Parathyroid adenoma (tissue), 2 donors: ENCODE data around the gene CST3.

Experiments
- H2AFZ ChIP-seq: fragments of 300-600 bp; sonication (generic); one replicate; pipeline ENCODE4 v1.7.0; 2017; ENCODE audit warnings: antibody characterized with exemption, mild to moderate bottlenecking
- H3K27ac ChIP-seq: fragments of 300-600 bp; sonication (generic); one replicate; pipeline ENCODE4 v1.7.0; 2017
- H3K27me3 ChIP-seq: fragments of 300-600 bp; sonication (generic); one replicate; pipeline ENCODE4 v1.7.0; 2017; ENCODE audit warnings: low read length; ENCODE audit not compliant: control insufficient read depth, insufficient read depth
- H3K36me3 ChIP-seq: fragments of 300-600 bp; sonication (generic); one replicate; pipeline ENCODE4 v1.7.0; 2017; ENCODE audit warnings: low read length; ENCODE audit not compliant: control insufficient read depth, insufficient read depth
- H3K4me1 ChIP-seq: fragments of 300-600 bp; sonication (generic); one replicate; pipeline ENCODE4 v1.7.0; 2017; ENCODE audit warnings: control low read depth
- H3K4me2 ChIP-seq: fragments of 300-600 bp; sonication (generic); one replicate; pipeline ENCODE4 v1.7.0; 2017; ENCODE audit warnings: low read length
- H3K4me3 ChIP-seq: fragments of 300-600 bp; sonication (generic); one replicate; pipeline ENCODE4 v1.7.0; 2017; ENCODE audit warnings: low read depth, low read length
- H3K79me2 ChIP-seq: fragments of 300-600 bp; sonication (generic); one replicate; pipeline ENCODE4 v1.7.0; 2017; ENCODE audit warnings: control low read depth
- H3K9ac ChIP-seq: fragments of 300-600 bp; sonication (generic); one replicate; pipeline ENCODE4 v1.7.0; 2017; ENCODE audit warnings: mild to moderate bottlenecking
- H3K9me3 ChIP-seq: fragments of 300-600 bp; sonication (generic); one replicate; pipeline ENCODE4 v1.7.0; 2017; ENCODE audit warnings: low read length; ENCODE audit not compliant: control insufficient read depth
- TF ChIP-seq, protein P1 (sequence below): fragments of 300-600 bp; sonication (generic); IDR thresholded peaks from one replicate; pipeline ENCODE4 v1.7.0; 2017; ENCODE audit warnings: antibody characterized with exemption, mild to moderate bottlenecking
- donor health status: primary hyperparathyroidism.

CST3 gene

GRCh38 chr20:23596579-23597250 is 41.0 kb downstream of the CST3 start:
- Histone ChIP-seq H3K9ac (no peak overlapping the region), H2AFZ (no peak overlapping the region), H3K4me1 (no peaks in the 10 kb centered on the region)

GRCh38 chr20:23595941-23596340 is 41.8 kb downstream of the CST3 start:
- Histone ChIP-seq H3K9me3 (no peaks in the 10 kb centered on the region), H3K4me2 (no peak overlapping the region), H3K36me3 (no peaks in the 10 kb centered on the region), H3K9ac (no peak overlapping the region), H3K4me1 (no peaks in the 10 kb centered on the region), H3K27me3 (no peaks in the 10 kb centered on the region), H3K79me2 (no peaks in the 10 kb centered on the region), H2AFZ (no peak overlapping the region), H3K27ac (no peak overlapping the region), H3K4me3 (no peak overlapping the region)
- TF ChIP-seq, protein P1, sequence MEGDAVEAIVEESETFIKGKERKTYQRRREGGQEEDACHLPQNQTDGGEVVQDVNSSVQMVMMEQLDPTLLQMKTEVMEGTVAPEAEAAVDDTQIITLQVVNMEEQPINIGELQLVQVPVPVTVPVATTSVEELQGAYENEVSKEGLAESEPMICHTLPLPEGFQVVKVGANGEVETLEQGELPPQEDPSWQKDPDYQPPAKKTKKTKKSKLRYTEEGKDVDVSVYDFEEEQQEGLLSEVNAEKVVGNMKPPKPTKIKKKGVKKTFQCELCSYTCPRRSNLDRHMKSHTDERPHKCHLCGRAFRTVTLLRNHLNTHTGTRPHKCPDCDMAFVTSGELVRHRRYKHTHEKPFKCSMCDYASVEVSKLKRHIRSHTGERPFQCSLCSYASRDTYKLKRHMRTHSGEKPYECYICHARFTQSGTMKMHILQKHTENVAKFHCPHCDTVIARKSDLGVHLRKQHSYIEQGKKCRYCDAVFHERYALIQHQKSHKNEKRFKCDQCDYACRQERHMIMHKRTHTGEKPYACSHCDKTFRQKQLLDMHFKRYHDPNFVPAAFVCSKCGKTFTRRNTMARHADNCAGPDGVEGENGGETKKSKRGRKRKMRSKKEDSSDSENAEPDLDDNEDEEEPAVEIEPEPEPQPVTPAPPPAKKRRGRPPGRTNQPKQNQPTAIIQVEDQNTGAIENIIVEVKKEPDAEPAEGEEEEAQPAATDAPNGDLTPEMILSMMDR: no peak

More at GRCh38 chr20:23596579-23597250, 41.0 kb downstream of the CST3 start:
- no peaks in the 10 kb centered on the region for H3K36me3 ChIP-seq
- H3K4me2 ChIP-seq: no peak overlapping the region
- no peaks in the 10 kb centered on the region for H3K9me3 ChIP-seq
- no peak overlapping the region for H3K27ac ChIP-seq
- no peak overlapping the region for H3K4me3 ChIP-seq
- H3K79me2 ChIP-seq: no peaks in the 10 kb centered on the region
- TF ChIP-seq, protein P1: no peak
- no peaks in the 10 kb centered on the region for H3K27me3 ChIP-seq

- H3K9ac ChIP-seq: no peak overlapping the region
- no peaks in the 10 kb centered on the region for H3K4me1 ChIP-seq
- no peaks in the 10 kb centered on the region for H3K9me3 ChIP-seq
- no peak overlapping the region for H3K4me2 ChIP-seq
- no peak overlapping the region for H3K4me3 ChIP-seq
- no peak overlapping the region for H2AFZ ChIP-seq
- H3K36me3 ChIP-seq: no peaks in the 10 kb centered on the region
- no peak overlapping the region for H3K27ac ChIP-seq
- no peaks in the 10 kb centered on the region for H3K79me2 ChIP-seq
- TF ChIP-seq, protein P1: no peak
- H3K27me3 ChIP-seq: no peaks in the 10 kb centered on the region
Observed at GRCh38 chr20:23588434-23589403, 49.0 kb downstream of the CST3 start.

DNA sequence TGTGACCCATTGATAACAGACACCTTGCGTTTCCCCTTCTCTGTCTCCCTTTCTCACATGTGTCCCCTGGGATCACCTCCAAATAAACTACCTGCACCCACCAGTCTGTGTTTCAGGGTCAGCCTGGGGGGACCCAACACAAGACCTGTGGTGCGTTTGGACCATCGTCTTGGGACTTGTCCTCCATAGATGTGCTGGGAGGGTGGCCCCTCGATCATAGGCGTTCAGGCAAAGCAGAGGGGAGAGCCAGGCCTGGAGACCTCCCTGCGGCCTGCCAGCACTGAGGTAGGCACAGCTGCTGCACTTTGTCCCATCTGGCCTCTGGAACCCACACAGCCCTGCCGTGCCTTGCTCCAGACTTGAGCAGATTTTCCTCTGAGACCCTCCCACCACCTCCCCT is 50.1 kb downstream of the CST3 start:
- TF ChIP-seq, protein P1: no peak
- Histone ChIP-seq H3K4me3 (no peak overlapping the region), H3K4me2 (no peak overlapping the region), H3K36me3 (no peaks in the 10 kb centered on the region), H2AFZ (no peak overlapping the region), H3K27ac (no peak overlapping the region), H3K27me3 (no peaks in the 10 kb centered on the region), H3K4me1 (no peaks in the 10 kb centered on the region), H3K9me3 (no peaks in the 10 kb centered on the region), H3K79me2 (no peaks in the 10 kb centered on the region), H3K9ac (no peak overlapping the region)
